ENCODE results near the gene MUC7. TPM values are rescaled to one million over a fixed set of nuclear protein-coding genes. Genes with fewer than 3 reads are reported as not detected.
A peak's percentile ranks its signal among the peaks of the same experiment; 100 is the strongest.

Gene MUC7
- total RNA-seq, 1 donor from 2014 or later: not detected

GRCh38 chr4:70504733-70505132 is 32.7 kb downstream of the MUC7 start:
- no peak for TF ChIP-seq CTCF (IDR thresholded peaks at IDR 0.05; ENCODE audit: insufficient read depth, low read length, poor library complexity, severe bottlenecking)
- no peak overlapping the region for H3K4me3 ChIP-seq (ENCODE audit: low read depth, low read length)
- no peaks in the 10 kb centered on the region for H3K27me3 ChIP-seq (ENCODE audit: control insufficient read depth, insufficient read depth, low read length)
- H3K36me3 ChIP-seq (ENCODE audit: control insufficient read depth, insufficient read depth, low read length): no peaks in the 10 kb centered on the region
- DNase-seq (ENCODE audit: low read depth): no peak

- peak; percentile 99 for TF ChIP-seq CTCF (IDR thresholded peaks at IDR 0.05; ENCODE audit: insufficient read depth, low read length, poor library complexity, severe bottlenecking)
- no peak for DNase-seq (ENCODE audit: low read depth)
- H3K36me3 ChIP-seq (ENCODE audit: control insufficient read depth, insufficient read depth, low read length): no peaks in the 10 kb centered on the region
Observed at GRCh38 chr4:70505151-70505748, 33.3 kb downstream of the MUC7 start.

GRCh38 chr4:70508801-70509200 is 36.8 kb downstream of the MUC7 start:
- Histone ChIP-seq H3K4me3 (ENCODE audit: low read depth, low read length) (no peak overlapping the region), H3K27me3 (ENCODE audit: control insufficient read depth, insufficient read depth, low read length) (no peaks in the 10 kb centered on the region), H3K36me3 (ENCODE audit: control insufficient read depth, insufficient read depth, low read length) (no peaks in the 10 kb centered on the region)
- TF ChIP-seq CTCF (IDR thresholded peaks at IDR 0.05; ENCODE audit: insufficient read depth, low read length, poor library complexity, severe bottlenecking): no peak
- DNase-seq (ENCODE audit: low read depth): no peak

More at GRCh38 chr4:70505151-70505748, 33.3 kb downstream of the MUC7 start:
- Histone ChIP-seq H3K4me3 (ENCODE audit: low read depth, low read length) (no peak overlapping the region), H3K27me3 (ENCODE audit: control insufficient read depth, insufficient read depth, low read length) (no peaks in the 10 kb centered on the region)

GRCh38 chr4:70511365-70511764 is 39.4 kb downstream of the MUC7 start:
- Histone ChIP-seq H3K4me3 (ENCODE audit: low read depth, low read length) (no peak overlapping the region), H3K27me3 (ENCODE audit: control insufficient read depth, insufficient read depth, low read length) (no peaks in the 10 kb centered on the region), H3K36me3 (ENCODE audit: control insufficient read depth, insufficient read depth, low read length) (no peaks in the 10 kb centered on the region)
- no peak for DNase-seq (ENCODE audit: low read depth)
- no peak for TF ChIP-seq CTCF (IDR thresholded peaks at IDR 0.05; ENCODE audit: insufficient read depth, low read length, poor library complexity, severe bottlenecking)

GRCh38 chr4:70515367-70516250 is 43.6 kb downstream of the MUC7 start:
- no peaks in the 10 kb centered on the region for H3K36me3 ChIP-seq (ENCODE audit: control insufficient read depth, insufficient read depth, low read length)
- no peak for TF ChIP-seq CTCF (IDR thresholded peaks at IDR 0.05; ENCODE audit: insufficient read depth, low read length, poor library complexity, severe bottlenecking)
- H3K27me3 ChIP-seq (ENCODE audit: control insufficient read depth, insufficient read depth, low read length): no peaks in the 10 kb centered on the region
- H3K4me3 ChIP-seq (ENCODE audit: low read depth, low read length): no peak overlapping the region
- DNase-seq (ENCODE audit: low read depth): no peak
